Activated CD8-positive, alpha-beta memory T cell treated with anti-CD3 and anti-CD28 coated beads, Interleukin-2, amount 50 U/mL, for 4 hours (primary cell): ENCODE measurements around the gene ZBTB38.

ENCODE experiments used
- DNase-seq: peaks from one replicate; pipeline ENCODE4 v3.0.0-alpha.2; 2020

The ZBTB38 gene

GRCh38 chr3:141341536-141341935 is 26.8 kb upstream of the ZBTB38 start:
- no peak for DNase-seq

GRCh38 chr3:141342386-141342785 is 25.9 kb upstream of the ZBTB38 start:
- no peak for DNase-seq

GRCh38 chr3:141343077-141343476 is 25.2 kb upstream of the ZBTB38 start:
- no peak for DNase-seq

- no peak for DNase-seq
Observed at GRCh38 chr3:141343865-141344271, 24.4 kb upstream of the ZBTB38 start.

- DNase-seq, result no peak
Observed at GRCh38 chr3:141345528-141345927, 22.8 kb upstream of the ZBTB38 start.

GRCh38 chr3:141346007-141346406 is 22.3 kb upstream of the ZBTB38 start:
- DNase-seq, result no peak

GRCh38 chr3:141346418-141346817 is 21.9 kb upstream of the ZBTB38 start:
- DNase-seq, result no peak

- DNase-seq, result no peak
Observed at GRCh38 chr3:141346839-141347238, 21.5 kb upstream of the ZBTB38 start.

GRCh38 chr3:141348837-141349236 is 19.5 kb upstream of the ZBTB38 start:
- DNase-seq, result no peak

- DNase-seq, result no peak
Observed at GRCh38 chr3:141349711-141350110, 18.6 kb upstream of the ZBTB38 start.

- no peak for DNase-seq
Observed at GRCh38 chr3:141350666-141351065, 17.6 kb upstream of the ZBTB38 start.

- DNase-seq, result no peak
Observed at GRCh38 chr3:141352262-141352984, 15.9 kb upstream of the ZBTB38 start.

- DNase-seq, result no peak
Observed at GRCh38 chr3:141353652-141354495, 14.4 kb upstream of the ZBTB38 start.

- no peak for DNase-seq
Observed at GRCh38 chr3:141354517-141354916, 13.8 kb upstream of the ZBTB38 start.

- no peak for DNase-seq
Observed at GRCh38 chr3:141355242-141355641, 13.1 kb upstream of the ZBTB38 start.

GRCh38 chr3:141356046-141356445 is 12.3 kb upstream of the ZBTB38 start:
- no peak for DNase-seq

- DNase-seq, result no peak
Observed at GRCh38 chr3:141360888-141361598, 7.3 kb upstream of the ZBTB38 start.

GRCh38 chr3:141362736-141363135 is 5.6 kb upstream of the ZBTB38 start:
- no peak for DNase-seq

- DNase-seq, result no peak
Observed at GRCh38 chr3:141365201-141365600, 3.1 kb upstream of the ZBTB38 start.

- no peak for DNase-seq
Observed at GRCh38 chr3:141366285-141367037, 1.8 kb upstream of the ZBTB38 start.

GRCh38 chr3:141367038-141367730 is 1.1 kb upstream of the ZBTB38 start:
- no peak for DNase-seq
